LHCN-M2 (cell line): Measurements from ENCODE around the gene TSPYL6. TPM values are rescaled to one million over a fixed set of nuclear protein-coding genes. Genes with fewer than 3 reads are reported as not detected.
"Not testable (repeated sequence)": the region's sequence is repeated elsewhere in the genome, so short reads cannot be mapped to it uniquely, and the experiment has no call there.

ENCODE experiments used
- DNase-seq: peaks from one replicate; pipeline ENCODE4 v3.0.0-alpha.2; 2012; ENCODE audit warnings: low read depth
- polyA plus RNA-seq: library from polyadenylated mRNA; unstranded; fragments of >200 nt; gene quantifications from one replicate; pipeline ENCODE4 v1.2.1, GENCODE V29; 2012; ENCODE audit warnings: missing spikeins
- total RNA-seq: library from RNA; depleted of rRNA; stranded (reverse); fragments of >200 nt; gene quantifications from 2 replicates; pipeline ENCODE4 v1.2.3, GENCODE V29; 2014; rRNA removed

TSPYL6 gene
- total RNA-seq, result not detected in 2 replicates
- not detected for polyA plus RNA-seq

DNA sequence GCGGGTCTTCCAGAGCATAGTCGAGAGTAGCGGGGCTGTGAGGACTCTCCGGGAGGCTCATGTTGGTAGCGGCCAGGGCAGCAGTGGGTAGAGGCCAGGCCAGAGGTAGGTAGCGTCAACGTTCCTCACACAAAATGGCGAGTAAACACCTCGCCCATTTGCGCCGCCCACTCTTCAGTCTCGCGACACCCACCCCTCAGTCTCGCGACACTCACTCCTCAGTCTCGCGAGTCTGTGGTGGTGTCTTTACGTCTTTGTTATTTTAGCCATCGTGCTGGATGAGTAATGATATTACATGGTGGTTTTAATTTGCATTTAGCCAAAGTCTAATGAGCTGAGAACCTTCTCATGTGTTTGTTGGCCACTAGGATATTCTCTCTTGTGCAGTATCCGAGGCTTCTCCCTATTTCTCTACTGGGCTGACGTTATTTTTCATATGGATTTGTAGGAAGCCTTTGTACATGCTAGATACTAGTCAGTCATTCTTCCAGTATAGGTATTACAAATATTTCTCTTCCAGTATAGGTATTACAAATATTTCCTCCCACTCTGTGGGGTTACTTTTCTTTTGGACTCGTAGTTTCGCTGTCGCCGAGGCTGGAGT lies at the start of gene TSPYL6:
TSS of gene TSPYL6 (minus strand) at position 139 of the 604 bp plus-strand sequence. CDS start at position 61, 78 bp downstream.
- no peak for DNase-seq

DNA sequence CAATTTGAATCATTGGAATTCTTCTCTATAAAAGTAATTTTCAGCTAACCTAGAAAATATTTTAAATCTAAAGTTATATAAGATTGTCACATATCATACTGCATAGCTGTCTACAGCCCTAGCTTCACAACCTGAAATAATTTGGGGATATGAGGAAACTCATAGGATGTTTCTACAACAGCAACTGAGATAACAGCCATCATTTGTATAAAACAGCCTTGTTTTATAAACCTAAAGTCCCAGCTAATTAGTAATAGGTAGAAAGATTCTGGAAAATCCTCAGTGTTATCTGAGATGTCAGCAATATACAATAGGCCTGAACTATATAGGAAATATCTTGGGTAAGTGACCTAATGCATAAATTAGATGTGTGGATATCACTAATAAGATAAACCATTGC lies 47.6 kb upstream of the TSPYL6 start:
- DNase-seq, result no peak

DNA sequence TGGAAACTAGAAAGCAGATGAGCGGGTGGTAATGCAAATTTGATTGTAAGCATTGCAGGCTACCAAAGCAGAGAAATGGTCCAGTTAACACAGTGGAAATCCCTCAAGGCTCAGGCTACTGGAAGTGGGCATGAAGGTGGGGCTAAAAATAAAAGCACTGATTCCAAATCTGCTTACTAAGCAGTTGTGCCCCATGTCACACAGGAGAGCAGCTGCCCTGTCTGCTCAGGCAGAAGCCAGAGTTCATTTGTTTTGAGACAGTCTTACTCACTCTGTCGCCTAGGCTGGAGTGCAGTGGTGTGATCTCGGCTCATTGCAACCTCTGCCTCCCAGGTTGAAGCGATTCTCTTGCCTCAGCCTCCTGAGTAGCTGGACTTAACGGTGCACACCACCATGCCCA lies 42.5 kb upstream of the TSPYL6 start:
- DNase-seq, result peak; percentile 32

DNA sequence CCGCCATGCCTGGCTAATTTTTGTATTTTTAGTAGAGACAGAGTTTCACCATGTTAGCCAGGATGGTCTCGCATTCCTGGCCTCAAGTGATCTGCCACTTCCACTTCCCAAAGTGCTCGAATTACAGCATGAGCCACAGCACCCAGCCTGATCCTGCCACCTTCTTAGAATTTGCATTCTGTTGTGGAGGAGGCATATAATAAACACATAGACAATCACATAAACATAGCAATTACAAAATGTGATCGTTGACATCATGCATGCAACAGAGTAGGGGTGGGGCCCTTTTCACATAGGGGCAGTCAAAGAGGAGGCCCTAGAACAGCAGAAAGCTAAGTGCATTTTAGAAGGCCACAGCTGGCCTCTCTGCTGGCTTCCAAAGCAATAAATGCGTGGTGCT lies 39.9 kb upstream of the TSPYL6 start:
- no peak for DNase-seq

DNA sequence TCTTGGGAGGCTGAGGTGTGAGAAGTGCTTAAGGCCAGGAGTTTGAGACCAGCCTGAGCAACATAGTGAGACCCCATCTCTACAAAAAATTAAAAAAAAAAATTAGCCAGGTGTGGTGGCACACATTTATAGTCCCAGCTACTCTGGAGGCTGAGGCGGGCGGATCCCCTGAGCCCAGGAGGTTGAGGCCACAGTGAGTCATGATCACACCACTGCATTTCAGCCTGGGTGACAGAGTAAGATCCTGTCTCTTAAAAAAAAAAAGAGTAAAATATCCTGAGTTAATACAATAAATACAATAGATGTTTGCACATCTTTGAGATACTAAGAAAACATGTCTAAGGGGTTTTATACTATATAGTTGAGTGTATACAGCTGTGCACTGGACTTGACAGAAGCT lies 38.6 kb upstream of the TSPYL6 start:
- not testable (repeated sequence) for DNase-seq

DNA sequence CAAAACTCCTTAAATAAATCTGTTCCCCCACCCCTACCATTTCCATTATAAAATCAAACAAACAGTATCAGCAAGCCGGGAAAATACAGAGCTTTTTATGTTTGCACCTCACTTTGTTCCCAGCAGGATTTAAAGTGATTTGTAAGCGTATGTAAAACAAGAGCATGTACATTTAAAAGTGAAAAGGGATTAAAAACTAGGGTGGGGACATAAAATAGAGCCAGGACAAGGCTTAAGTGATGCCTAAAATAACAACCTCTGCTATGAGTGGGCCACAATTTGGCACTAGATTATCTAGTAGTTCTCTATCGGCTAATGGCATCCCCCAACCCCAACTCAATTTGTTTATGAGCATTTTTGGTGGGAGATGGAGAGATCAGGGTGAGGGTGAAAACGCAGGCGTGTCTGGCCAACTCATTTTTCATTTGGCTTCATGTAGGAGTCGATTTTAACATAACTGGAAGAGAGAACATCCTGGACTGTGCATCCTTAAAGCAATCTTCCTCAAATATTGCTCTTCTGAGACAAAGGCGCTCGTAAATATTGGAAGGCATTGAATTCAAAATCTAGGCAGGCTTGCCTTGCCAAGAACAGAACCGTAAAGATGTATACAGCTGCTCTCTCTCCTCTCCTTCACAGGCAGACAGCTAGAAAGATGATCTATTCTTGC lies 34.5 kb upstream of the TSPYL6 start:
- DNase-seq, result no peak

DNA sequence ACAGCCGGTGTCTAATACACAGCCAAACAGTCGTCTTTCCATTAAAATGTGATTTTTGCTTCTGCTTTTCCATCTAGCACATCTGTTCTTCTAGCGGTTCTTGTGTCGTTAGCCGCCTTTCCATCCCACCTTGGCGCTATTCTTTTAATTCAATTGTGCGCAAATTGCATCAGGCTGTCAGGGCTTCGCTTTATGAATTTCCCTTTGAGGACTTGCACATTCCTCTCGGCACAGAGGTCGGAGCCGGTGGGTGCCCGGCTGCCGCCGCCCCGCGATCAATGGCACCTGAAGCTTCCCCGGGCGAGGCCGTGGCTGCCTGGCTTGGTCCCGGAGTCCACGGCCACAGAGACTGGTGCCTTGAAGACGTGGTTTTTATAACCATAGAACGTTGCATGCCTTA lies 33.9 kb upstream of the TSPYL6 start:
- no peak for DNase-seq

DNA sequence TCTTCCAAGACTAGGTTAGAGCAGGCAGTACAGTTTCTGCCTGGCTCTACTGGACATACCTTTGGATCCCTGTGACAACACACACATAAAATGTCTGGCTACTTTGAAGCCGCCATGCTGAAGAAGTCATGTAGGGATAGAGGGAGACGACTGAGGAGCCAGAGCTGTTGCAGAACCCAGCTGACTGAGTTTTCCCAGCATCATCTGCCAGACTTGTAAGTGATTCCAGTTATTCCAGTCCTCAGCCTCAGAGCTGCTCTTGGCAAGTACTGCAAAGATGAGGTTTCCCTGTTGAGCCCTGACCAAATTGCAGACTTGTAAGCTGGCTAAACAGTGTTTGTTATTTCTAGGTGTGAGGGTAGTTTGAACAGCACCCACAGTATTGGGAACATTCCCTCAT lies 31.5 kb upstream of the TSPYL6 start:
- DNase-seq, result no peak

DNA sequence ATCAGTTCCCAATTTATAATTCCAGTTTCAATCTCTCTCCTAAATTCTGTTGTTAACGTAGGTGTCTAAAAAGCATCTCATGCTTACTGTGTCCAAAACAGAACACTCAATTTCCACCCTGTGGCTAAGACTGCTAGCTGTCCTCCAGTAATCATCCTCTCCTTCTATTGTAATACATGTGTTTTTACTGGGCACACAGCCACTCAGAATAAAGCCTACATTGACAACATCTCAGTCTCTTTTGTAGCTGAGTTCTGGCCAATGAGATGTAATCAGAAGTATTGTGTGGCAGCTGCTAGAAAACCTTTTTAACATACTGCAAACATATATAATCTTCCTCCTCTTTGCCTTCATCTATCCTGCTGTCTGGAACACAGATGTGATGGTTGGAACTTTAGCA lies 29.4 kb upstream of the TSPYL6 start:
- no peak for DNase-seq

DNA sequence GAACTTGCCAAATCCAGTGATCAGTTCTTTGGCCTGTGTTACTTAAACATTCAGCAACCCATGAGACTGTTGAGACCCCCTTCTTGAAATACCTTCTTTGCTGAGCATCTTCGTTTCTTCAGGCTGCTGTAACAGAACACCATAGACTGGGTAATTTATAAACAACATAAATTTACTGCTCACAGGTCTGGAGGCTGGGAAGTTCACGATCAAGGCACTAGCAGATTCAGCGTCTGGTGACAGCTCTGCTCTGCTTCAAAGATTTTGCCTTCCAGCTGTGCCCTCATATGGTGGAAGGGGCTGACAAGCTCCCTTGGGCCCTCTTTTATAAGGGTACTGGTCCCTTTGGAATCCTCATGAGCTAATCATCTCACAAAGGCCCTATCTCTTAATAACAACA lies 28.8 kb upstream of the TSPYL6 start:
- DNase-seq, result no peak

DNA sequence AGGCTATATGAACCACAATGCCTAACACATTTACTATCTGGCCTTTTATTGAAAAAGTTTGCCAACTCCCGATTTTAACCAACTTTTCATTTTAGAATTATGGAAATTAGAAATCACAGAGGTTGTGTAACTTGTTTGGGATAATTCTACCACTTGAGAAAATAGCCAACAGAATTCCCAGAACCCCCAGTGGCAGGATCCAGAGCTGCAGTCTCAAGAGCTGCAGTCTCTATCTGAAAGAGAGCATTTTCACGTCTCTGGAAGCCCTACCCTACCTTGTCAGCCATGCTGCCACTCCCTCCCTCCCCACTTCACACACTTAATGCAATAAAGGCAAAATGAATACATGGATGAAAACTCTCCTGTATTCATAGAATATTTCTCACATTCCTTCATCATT lies 23.4 kb upstream of the TSPYL6 start:
- no peak for DNase-seq

DNA sequence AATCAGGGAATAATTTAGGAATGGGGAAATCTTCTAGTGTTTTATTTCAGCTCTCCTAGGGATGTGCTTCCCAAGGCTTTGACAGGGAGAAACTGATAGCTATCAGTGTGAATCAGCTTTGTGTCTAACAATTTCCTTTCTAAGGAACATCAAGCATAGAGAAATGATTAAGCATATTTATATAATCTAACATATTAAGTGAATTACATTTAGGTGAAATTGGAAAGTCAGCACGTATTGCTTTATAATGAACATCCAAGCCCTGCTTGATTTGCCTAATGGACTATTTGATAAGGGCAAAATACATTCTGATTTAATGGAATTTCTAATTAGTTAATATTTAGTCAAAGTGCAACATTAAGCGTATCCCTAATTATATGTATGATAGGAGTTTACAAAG lies 19.5 kb upstream of the TSPYL6 start:
- no peak for DNase-seq

DNA sequence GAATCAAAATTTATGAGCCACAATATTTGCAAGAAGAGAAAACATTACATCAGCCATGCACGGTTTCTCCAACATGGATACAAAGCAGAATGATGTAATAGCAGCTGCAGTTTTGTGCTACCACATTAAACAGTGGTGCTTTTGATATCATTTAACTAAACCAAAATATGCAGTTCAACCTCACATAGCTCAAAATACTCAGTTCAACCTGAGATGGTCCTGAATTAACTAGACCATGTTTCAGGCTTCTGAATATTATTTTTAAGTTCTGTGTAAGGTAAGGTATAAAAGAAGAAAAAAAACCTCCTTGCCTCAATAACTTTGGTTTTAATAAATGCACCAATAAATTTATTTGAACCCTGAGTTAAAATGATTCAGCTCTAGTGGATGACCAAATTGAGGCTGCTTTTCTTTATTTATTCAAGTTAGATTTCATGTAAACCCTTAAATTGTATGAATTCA lies 18.8 kb upstream of the TSPYL6 start:
- DNase-seq, result peak; percentile 65

DNA sequence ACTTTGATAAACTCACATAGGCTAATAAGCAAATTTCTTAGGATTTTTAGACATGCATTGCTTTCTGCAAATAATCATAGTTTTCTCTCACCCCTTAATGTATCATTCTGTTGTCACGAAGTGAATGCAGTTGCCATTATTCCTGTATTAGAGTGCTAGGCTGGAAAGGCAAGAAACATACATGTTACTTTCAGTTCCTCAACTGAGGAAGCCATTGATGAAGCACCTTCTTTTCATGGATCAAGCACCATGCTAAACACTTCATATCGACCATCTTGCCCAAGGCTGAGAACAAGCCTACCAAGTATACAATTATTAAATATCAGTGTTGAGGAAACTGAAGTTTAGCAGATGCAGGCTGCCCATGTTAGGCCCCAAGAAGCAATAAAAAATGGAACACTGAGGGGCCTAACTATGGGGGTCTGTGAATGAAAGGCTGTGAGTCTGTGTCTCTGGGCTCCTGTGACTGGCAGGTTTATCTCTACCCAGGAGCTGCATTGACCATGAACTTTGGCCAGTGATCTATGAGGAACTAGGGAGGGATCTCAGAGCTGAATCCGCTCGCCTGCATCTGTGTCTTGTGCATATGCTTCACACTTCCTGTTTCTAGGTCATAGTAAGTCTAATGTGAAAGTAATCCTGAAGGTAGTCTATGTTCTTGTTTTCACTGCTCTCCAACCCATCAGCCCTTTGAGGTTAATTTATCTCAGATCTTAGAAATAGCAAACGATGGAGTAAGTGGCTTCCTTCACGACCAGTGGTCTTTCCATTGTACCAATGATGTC lies 16.0 kb upstream of the TSPYL6 start:
- no peak for DNase-seq

DNA sequence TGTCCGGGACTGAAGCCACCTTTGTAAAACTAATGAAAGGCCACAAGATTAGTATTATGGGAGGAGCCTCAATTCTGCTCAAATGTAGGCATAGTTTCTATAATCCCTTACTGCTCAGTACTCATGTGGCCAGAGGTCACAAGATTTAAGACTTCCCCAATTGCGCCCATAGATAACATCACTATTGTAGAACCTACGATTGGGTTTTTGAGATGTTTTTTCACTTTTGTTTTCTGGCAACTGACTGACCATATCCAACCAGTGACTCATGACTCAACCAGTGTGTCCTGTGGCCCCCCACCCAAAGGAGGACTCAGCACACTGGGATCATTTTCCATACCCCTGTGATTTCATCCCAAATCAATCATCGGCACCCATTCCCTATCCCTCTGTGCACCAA lies 15.2 kb upstream of the TSPYL6 start:
- DNase-seq, result no peak

DNA sequence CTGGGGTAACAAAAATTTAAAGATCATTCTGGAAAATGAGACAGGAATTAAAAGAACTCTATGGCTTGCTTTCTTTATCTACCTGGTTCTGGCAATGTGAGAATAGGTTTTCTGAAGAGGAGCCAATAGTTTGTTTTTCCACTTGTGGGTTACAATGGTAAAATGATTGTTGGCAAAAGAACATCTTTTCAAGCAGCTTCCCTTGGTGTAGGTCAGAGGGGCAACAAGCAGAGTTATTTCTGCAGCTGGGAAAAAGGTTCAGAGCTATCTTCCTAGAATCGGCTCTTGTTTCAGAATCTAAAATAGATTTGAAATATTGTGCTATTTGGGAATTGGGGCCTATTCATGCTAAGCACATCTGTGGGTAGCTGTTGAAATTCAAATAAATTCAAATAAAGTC lies 11.5 kb upstream of the TSPYL6 start:
- no peak for DNase-seq

DNA sequence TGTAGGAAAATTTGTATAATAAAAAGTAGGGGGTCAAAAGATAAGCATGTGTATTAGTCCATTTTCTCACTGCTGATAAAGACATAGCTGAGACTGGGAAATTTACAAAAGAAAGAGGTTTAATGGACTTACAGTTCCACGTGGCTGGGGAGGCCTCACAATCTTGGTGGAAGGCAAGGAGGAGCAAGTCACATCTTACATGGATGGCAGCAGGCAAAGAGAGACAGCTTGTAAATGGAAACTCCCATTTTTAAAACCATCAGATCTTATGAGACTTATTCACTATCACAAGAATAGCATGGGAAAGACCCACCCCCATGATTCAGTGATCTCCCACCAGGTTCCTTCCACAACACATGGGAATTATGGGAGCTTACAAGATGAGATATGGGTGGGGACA lies 9.1 kb upstream of the TSPYL6 start:
- DNase-seq, result not testable (repeated sequence)

DNA sequence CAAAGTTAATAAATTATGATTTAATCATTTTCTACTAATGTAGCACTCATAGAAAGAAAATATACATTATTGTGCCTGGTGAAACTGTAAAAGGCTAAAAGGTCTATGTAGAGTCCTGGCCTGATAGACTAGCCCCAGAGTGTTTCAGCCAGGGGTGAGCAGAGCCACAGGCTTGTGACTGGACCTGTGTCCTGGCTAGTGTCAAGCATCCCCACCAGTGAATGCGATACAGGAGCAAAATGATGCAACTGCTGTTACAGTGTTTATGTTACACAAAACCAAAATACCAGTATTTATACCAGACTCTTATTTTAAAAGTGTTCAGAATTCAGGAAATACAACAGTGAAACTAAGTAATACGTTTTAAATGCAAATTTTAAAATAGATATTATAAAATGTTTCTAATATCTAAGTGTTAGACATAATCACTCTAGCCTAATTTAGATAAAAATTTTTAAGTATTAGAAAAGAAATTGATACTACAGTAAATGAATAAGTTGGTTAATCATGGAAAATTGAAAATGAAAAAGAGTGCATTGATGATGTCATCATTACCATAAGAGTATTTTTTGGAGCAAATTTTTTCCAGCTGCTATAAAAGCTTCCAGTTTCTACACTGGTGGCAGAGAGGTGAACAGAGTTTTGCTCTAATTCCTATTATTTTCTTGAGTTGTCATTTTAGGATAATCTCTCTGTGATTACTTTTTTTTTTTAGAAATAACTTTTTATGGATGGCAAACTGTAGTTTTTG lies 6.2 kb upstream of the TSPYL6 start:
- no peak for DNase-seq

DNA sequence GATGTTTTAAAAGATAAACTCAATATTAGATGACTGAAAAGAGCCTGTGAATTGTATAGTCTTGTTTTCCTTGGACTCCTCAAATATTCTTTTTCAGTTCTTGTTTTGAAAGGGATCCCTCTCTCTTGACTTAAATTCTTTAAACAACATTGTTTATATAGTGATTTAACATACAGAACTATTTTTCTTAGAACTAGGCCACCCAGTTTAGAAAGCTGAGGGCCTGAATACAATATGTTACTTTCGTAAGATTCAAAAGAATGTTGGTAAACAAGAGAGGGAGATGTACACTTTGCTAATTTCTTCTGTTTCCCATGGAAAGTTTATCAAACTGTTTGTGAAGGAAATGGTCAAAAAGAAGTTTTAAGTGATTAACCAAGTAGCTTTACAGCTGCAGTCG lies 5.5 kb upstream of the TSPYL6 start:
- DNase-seq, result no peak

DNA sequence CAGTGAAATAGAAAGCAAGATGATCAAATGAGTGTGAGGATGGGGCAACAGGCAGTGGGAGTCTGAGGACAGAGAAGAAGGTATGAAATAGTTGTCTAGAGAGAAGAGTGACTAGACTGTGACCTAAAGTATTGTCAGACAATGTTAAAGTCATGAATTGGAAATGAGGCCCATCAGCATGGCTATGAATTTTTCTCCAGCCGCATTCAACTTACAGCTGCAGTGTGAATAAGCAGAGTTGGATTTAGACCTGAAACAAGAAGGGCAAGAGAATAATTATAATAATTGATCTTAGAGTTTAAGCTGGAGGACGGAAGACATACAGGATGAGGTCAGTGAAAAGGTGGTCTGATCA lies 4.2 kb upstream of the TSPYL6 start:
- DNase-seq, result no peak

DNA sequence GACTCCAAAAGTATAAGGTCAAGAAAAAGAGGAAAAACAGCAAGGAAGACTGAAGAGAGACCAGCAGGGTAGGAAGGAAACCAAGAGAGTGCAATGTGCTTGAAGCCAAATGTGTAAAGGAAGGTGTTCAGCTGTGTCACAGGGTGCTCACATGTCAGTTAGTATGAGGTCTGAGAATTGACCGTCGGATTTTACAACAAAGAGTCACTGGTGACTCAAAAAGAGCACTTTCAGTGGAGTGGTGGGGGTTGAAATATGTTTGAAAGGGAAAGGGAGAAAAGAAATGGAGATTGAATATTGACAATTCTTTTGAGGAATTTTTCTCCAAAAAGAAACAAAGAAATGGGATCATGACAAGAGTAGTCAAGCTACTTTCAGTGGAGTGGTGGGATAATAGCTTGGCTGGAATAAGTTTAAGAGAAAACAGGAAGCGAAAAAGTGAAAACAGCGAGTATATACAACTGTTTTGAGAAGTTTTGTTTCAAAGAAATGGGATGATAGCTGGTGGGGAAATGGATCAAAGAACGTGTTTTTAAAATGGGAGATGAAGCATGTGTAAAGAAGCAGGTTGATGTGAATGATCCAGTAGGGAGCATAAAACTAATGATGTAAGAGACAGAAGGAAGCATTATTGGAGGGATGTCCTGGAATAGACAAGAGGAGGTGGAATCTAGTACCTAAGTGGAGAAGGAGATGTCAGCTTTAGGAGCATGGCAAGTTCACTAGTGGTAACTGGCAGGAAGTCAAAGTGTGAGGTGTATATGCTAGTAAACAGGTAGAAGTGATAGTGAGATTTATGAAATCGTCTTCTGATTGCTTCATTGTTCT lies 3.6 kb upstream of the TSPYL6 start:
- peak; percentile 12 for DNase-seq
